ENCODE data around the gene TRNT1. TPM values are rescaled to one million over a fixed set of nuclear protein-coding genes. Genes with fewer than 3 reads are reported as not detected.

Gene TRNT1
- total RNA-seq, 4 donors from 2014 or later = 15.1 to 29.2 (median 17.6) TPM

GRCh38 chr3:3134750-3135448 is 8.2 kb downstream of the TRNT1 start:
- TF ChIP-seq CTCF (IDR thresholded peaks at IDR 0.05; ENCODE audit: low read depth) = no peak

- no peak for TF ChIP-seq CTCF (IDR thresholded peaks at IDR 0.05; ENCODE audit: low read depth)
These were observed 10.8 kb downstream of the TRNT1 start for GRCh38 chr3:3137526-3137925.

GRCh38 chr3:3141939-3142338 is 15.2 kb downstream of the TRNT1 start:
- no peak for TF ChIP-seq CTCF (IDR thresholded peaks at IDR 0.05; ENCODE audit: low read depth)

GRCh38 chr3:3145831-3146230 is 19.1 kb downstream of the TRNT1 start:
- no peak for TF ChIP-seq CTCF (IDR thresholded peaks at IDR 0.05; ENCODE audit: low read depth)

GRCh38 chr3:3149560-3149959 is 22.8 kb downstream of the TRNT1 start:
- no peak for TF ChIP-seq CTCF (IDR thresholded peaks at IDR 0.05; ENCODE audit: low read depth)

GRCh38 chr3:3151513-3151912 is 24.8 kb downstream of the TRNT1 start:
- TF ChIP-seq CTCF (IDR thresholded peaks at IDR 0.05; ENCODE audit: low read depth) = no peak

GRCh38 chr3:3154879-3155610 is 28.3 kb downstream of the TRNT1 start:
- TF ChIP-seq CTCF (IDR thresholded peaks at IDR 0.05; ENCODE audit: low read depth) = no peak

Measured in subcutaneous adipose tissue (tissue), 4 donors.